Measurements from ENCODE around the gene PPP2R5A.

DNA sequence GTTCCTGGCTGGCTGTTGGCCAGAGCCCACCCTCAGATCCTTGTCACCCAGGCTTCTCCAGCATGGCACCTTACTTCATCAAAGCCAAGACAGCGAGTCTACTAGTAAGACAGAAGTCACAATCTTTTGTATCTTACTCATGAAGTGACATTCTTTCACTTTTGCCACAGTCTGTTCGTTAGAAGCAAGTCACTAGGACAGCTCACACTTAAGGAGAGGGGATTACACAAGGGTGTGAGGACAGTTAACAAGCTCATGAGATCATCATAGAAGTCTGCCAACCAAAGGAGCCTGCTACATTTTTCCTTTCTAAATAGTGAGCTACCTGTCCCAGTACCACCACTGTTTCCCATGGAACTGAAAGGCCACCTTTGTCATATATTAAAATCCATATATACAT, 68.0 kb downstream of the PPP2R5A start:
- no peak for TF ChIP-seq POLR2A (IDR thresholded peaks at IDR 0.05)
- TF ChIP-seq, protein P1, sequence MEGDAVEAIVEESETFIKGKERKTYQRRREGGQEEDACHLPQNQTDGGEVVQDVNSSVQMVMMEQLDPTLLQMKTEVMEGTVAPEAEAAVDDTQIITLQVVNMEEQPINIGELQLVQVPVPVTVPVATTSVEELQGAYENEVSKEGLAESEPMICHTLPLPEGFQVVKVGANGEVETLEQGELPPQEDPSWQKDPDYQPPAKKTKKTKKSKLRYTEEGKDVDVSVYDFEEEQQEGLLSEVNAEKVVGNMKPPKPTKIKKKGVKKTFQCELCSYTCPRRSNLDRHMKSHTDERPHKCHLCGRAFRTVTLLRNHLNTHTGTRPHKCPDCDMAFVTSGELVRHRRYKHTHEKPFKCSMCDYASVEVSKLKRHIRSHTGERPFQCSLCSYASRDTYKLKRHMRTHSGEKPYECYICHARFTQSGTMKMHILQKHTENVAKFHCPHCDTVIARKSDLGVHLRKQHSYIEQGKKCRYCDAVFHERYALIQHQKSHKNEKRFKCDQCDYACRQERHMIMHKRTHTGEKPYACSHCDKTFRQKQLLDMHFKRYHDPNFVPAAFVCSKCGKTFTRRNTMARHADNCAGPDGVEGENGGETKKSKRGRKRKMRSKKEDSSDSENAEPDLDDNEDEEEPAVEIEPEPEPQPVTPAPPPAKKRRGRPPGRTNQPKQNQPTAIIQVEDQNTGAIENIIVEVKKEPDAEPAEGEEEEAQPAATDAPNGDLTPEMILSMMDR (IDR thresholded peaks at IDR 0.05): no peak
